Left ventricle myocardium inferior (tissue), 1 donor: ENCODE measurements around the gene RNF225. TPM values are rescaled to one million over a fixed set of nuclear protein-coding genes. Genes with fewer than 3 reads are reported as not detected.
"Not testable (repeated sequence)": the region's sequence is repeated elsewhere in the genome, so short reads cannot be mapped to it uniquely, and the experiment has no call there.

Experiments used
- DNase-seq: peaks from one replicate; pipeline ENCODE4 v3.0.0-alpha.2; 2020
- H3K27ac ChIP-seq: fragments of 200-600 bp; replicated peaks from 2 replicates; pipeline ENCODE4 v1.8.0; 2021
- H3K27me3 ChIP-seq: fragments of 200-600 bp; 2 replicates; pipeline ENCODE4 v1.8.0; 2021; ENCODE audit warnings: low read depth
- H3K36me3 ChIP-seq: fragments of 200-600 bp; 2 replicates; pipeline ENCODE4 v1.8.0; 2021
- H3K4me1 ChIP-seq: fragments of 200-600 bp; 2 replicates; pipeline ENCODE4 v1.8.0; 2021
- H3K4me3 ChIP-seq: fragments of 200-600 bp; 2 replicates; pipeline ENCODE4 v1.8.0; 2021; ENCODE audit warnings: mild to moderate bottlenecking, moderate library complexity
- H3K9me3 ChIP-seq: fragments of 200-600 bp; replicated peaks from 2 replicates; pipeline ENCODE4 v1.8.0; 2021
- CTCF ChIP-seq: fragments of 200-600 bp; IDR thresholded peaks from 2 replicates; pipeline ENCODE4 v1.8.0; 2021; ENCODE audit warnings: antibody characterized with exemption, mild to moderate bottlenecking, borderline replicate concordance
- intact Hi-C: fragments of 100-400 bp; cut with micrococcal nuclease; formaldehyde crosslinking; loops from one replicate; pipeline ENCODE4 v1.11.0; 2022
- total RNA-seq: library from RNA; stranded (reverse); fragmentation: NEBNext Ultra II Directional; extraction: Animal tissue kit (Norgen Biotek cat#: 25700); gene quantifications from one replicate; pipeline ENCODE4 v1.2.1, GENCODE V29; 2021
- donor health status: DM: no; HTN: yes; CAD: no; lungs with severe emphysema.

Gene RNF225
- total RNA-seq, 1 donor from 2014 or later: not detected

GRCh38 chr19:58368561-58369360 is 26.7 kb upstream of the RNF225 start:
- intact Hi-C loops: no loop called here
- Histone ChIP-seq H3K36me3 (no peaks in the 10 kb centered on the region), H3K9me3 (no peaks in the 10 kb centered on the region), H3K27ac (no peak overlapping the region), H3K4me3 (no peak overlapping the region), H3K27me3 (peaks cover 32% of the 10 kb centered on the region), H3K4me1 (peaks cover 13% of the 10 kb centered on the region)
- no peak for TF ChIP-seq CTCF
- no peak for DNase-seq

- peaks cover 13% of the 10 kb centered on the region for H3K4me1 ChIP-seq
- peak overlapping the region; percentile 82 for H3K27ac ChIP-seq
- peak; percentile 7 for TF ChIP-seq CTCF
- H3K9me3 ChIP-seq: no peaks in the 10 kb centered on the region
- intact Hi-C loops: no loop called here
- H3K4me3 ChIP-seq: no peak overlapping the region
- no peaks in the 10 kb centered on the region for H3K36me3 ChIP-seq
- peaks cover 14% of the 10 kb centered on the region for H3K27me3 ChIP-seq
- peak; percentile 44 for DNase-seq
Measured at GRCh38 chr19:58372311-58373133, 22.9 kb upstream of the RNF225 start.

- no peak for DNase-seq
- no peaks in the 10 kb centered on the region for H3K27me3 ChIP-seq
- peaks cover 13% of the 10 kb centered on the region for H3K4me1 ChIP-seq
- TF ChIP-seq CTCF: no peak
- H3K9me3 ChIP-seq: no peaks in the 10 kb centered on the region
- H3K4me3 ChIP-seq: no peak overlapping the region
- no peak overlapping the region for H3K27ac ChIP-seq
- intact Hi-C loops: no loop called here
- no peaks in the 10 kb centered on the region for H3K36me3 ChIP-seq
Measured at GRCh38 chr19:58374200-58374599, 21.3 kb upstream of the RNF225 start.

- H3K4me3 ChIP-seq, intact Hi-C loops, H3K27me3 ChIP-seq, DNase-seq, H3K36me3 ChIP-seq, H3K9me3 ChIP-seq, H3K27ac ChIP-seq: not testable (repeated sequence)
- peaks cover 35% of the 10 kb centered on the region for H3K4me1 ChIP-seq
Measured at GRCh38 chr19:58376724-58377123, 18.7 kb upstream of the RNF225 start.

- Histone ChIP-seq H3K36me3 (no peaks in the 10 kb centered on the region), H3K27me3 (no peaks in the 10 kb centered on the region), H3K4me3 (no peak overlapping the region), H3K27ac (peak overlapping the region; percentile 99), H3K9me3 (no peaks in the 10 kb centered on the region), H3K4me1 (peaks cover 29% of the 10 kb centered on the region)
- DNase-seq: no peak
- intact Hi-C loops: no loop called here
- no peak for TF ChIP-seq CTCF
Measured at GRCh38 chr19:58379246-58379645, 16.2 kb upstream of the RNF225 start.
